PC-9 (cell line): ENCODE results near the gene SUMF2. TPM values are rescaled to one million over a fixed set of nuclear protein-coding genes. Genes with fewer than 3 reads are reported as not detected.
"Not testable (repeated sequence)": the region's sequence is repeated elsewhere in the genome, so short reads cannot be mapped to it uniquely, and the experiment has no call there.

Experiments
- BruUV-seq: library from RNA; stranded (reverse); fragments of 400-500 nt; replicated peaks from 2 replicates; lab custom pipeline; 2021; lab: Mats Ljungman, UMichigan
- CTCF ChIA-PET: fragments of 300-600 bp; sonication (Branson Sonifier 250); formaldehyde crosslinking; loops from one replicate; lab custom pipeline; 2022; ENCODE audit warnings: antibody characterized with exemption; lab: Charles Lee
- POLR2A ChIA-PET: fragments of 300-600 bp; sonication (Branson Sonifier 250); formaldehyde crosslinking; loops from one replicate; lab custom pipeline; 2022; ENCODE audit warnings: antibody characterized with exemption; ENCODE audit not compliant: unreplicated experiment; lab: Charles Lee
- DNase-seq, 2 experiments: peaks; one replicate each; pipeline versions ENCODE4 v3.0.0 to v3.0.0-alpha.2; 2015 to 2022; ENCODE audit warnings: mixed read lengths in 1 of 2
- H2AFZ ChIP-seq: fragments of 200-600 bp; sonication (generic); 2 replicates; pipeline ENCODE4 v1.8.1; 2017; ENCODE audit warnings: antibody characterized with exemption
- H3F3A ChIP-seq: fragments of 200-600 bp; sonication (generic); 2 replicates; pipeline ENCODE4 v1.8.1; 2017; ENCODE audit warnings: antibody characterized with exemption, mild to moderate bottlenecking, low read depth; ENCODE audit not compliant: insufficient read depth
- H3K27ac ChIP-seq: fragments of 200-600 bp; sonication (generic); 2 replicates; pipeline ENCODE4 v1.6.1; 2016; ENCODE audit warnings: mixed run types
- H3K27me3 ChIP-seq: fragments of 200-600 bp; sonication (generic); 2 replicates; pipeline ENCODE4 v1.6.1; 2016; ENCODE audit warnings: low read depth, mixed run types; ENCODE audit not compliant: insufficient read depth
- H3K36me3 ChIP-seq: fragments of 200-600 bp; sonication (generic); 2 replicates; pipeline ENCODE4 v1.6.1; 2016; ENCODE audit warnings: low read depth, mixed run types
- H3K4me1 ChIP-seq: fragments of 200-600 bp; sonication (generic); replicated peaks from 2 replicates; pipeline ENCODE4 v1.6.1; 2016; ENCODE audit warnings: mixed run types; ENCODE audit not compliant: insufficient read depth
- H3K4me2 ChIP-seq: fragments of 200-600 bp; sonication (generic); 2 replicates; pipeline ENCODE4 v1.6.1; 2017; ENCODE audit warnings: mixed run types
- H3K4me3 ChIP-seq: fragments of 200-600 bp; sonication (generic); 2 replicates; pipeline ENCODE4 v1.6.1; 2016; ENCODE audit warnings: mixed run types
- H3K79me2 ChIP-seq: fragments of 200-600 bp; sonication (generic); 2 replicates; pipeline ENCODE4 v1.6.1; 2017; ENCODE audit warnings: low read depth, mixed run types
- H3K9me2 ChIP-seq: fragments of 200-600 bp; sonication (generic); 2 replicates; pipeline ENCODE4 v1.8.1; 2017; ENCODE audit warnings: mild to moderate bottlenecking; ENCODE audit not compliant: insufficient read depth
- H3K9me3 ChIP-seq: fragments of 200-600 bp; sonication (generic); 2 replicates; pipeline ENCODE4 v1.8.1; 2016; ENCODE audit warnings: low read depth; ENCODE audit not compliant: insufficient read depth
- H4K20me1 ChIP-seq: fragments of 200-600 bp; sonication (generic); 2 replicates; pipeline ENCODE4 v1.8.1; 2017; ENCODE audit not compliant: insufficient read depth
- EZH2 ChIP-seq: fragments of 200-600 bp; sonication (generic); IDR thresholded peaks from 2 replicates; pipeline ENCODE4 v1.8.0; 2017; ENCODE audit warnings: antibody characterized with exemption, low read depth
- intact Hi-C: fragments of 100-400 bp; cut with micrococcal nuclease; formaldehyde crosslinking; loops from one replicate; pipeline ENCODE4 v1.10.0; 2022; ENCODE audit not compliant: unreplicated experiment
- total RNA-seq: library from RNA; stranded (reverse); gene quantifications from 2 replicates; pipeline ENCODE4 v1.2.3, GENCODE V29; 2021
- TF ChIP-seq, protein P1 (sequence below): fragments of 200-600 bp; sonication (generic); conservative IDR thresholded peaks from 2 replicates; pipeline ENCODE4 v1.6.1; 2017; ENCODE audit warnings: mixed run types, antibody characterized with exemption, mild to moderate bottlenecking, moderate library complexity

The SUMF2 gene
- total RNA-seq, 1 experiment from 2014 or later: 256 TPM

DNA sequence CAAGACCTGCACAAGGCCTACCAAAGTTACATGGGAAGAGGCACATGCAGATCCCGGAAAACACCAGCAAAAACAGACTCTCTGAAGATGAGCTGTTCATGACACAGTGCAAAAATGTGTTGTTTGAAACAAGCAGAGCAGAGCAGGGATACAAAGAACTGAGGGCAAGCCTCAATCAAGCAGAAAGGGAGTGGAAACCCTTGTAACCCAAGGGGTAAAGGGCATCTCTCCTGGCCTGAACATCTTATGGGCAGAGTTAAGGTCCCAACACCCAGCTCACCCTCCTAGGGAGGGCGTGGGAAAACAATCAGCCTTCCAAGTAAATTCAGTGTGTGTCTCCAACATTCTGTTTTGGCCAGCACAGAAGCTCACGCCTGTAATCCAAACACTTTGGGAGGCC is 23.4 kb upstream of the SUMF2 start:
- H2AFZ ChIP-seq: no peak overlapping the region
- no peak overlapping the region for H3K27ac ChIP-seq
- no TSS peak for BruUV-seq
- H4K20me1 ChIP-seq: peaks cover 8% of the 10 kb centered on the region; the same call in 1 of the 2 replicates
- no peaks in the 10 kb centered on the region for H3K4me1 ChIP-seq
- peaks cover 36% of the 10 kb centered on the region for H3K79me2 ChIP-seq
- H3K9me2 ChIP-seq: no peaks in the 10 kb centered on the region
- ChIA-PET POLR2A (interaction anchor here (0.9 kb wide), 1 partner anchor 10 kb away, joined by 42 read pairs; the partner anchor contains the start of gene PSPH), CTCF (interaction anchor here (0.6 to 0.7 kb wide), 2 partner anchors 8 to 143 kb away, joined by 5 to 9 read pairs; no protein-coding TSS in a partner anchor)
- H3F3A ChIP-seq: peaks cover 11% of the 10 kb centered on the region; the same call in 1 of the 2 replicates
- no peak overlapping the region for H3K4me3 ChIP-seq
- no peaks in the 10 kb centered on the region for H3K27me3 ChIP-seq
- H3K36me3 ChIP-seq: peaks cover 23% of the 10 kb centered on the region
- DNase-seq: no peak
- intact Hi-C loops: no loop called here
- H3K4me2 ChIP-seq: no peak overlapping the region
- TF ChIP-seq, protein P1, sequence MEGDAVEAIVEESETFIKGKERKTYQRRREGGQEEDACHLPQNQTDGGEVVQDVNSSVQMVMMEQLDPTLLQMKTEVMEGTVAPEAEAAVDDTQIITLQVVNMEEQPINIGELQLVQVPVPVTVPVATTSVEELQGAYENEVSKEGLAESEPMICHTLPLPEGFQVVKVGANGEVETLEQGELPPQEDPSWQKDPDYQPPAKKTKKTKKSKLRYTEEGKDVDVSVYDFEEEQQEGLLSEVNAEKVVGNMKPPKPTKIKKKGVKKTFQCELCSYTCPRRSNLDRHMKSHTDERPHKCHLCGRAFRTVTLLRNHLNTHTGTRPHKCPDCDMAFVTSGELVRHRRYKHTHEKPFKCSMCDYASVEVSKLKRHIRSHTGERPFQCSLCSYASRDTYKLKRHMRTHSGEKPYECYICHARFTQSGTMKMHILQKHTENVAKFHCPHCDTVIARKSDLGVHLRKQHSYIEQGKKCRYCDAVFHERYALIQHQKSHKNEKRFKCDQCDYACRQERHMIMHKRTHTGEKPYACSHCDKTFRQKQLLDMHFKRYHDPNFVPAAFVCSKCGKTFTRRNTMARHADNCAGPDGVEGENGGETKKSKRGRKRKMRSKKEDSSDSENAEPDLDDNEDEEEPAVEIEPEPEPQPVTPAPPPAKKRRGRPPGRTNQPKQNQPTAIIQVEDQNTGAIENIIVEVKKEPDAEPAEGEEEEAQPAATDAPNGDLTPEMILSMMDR: no peak
- no peak for TF ChIP-seq EZH2
- H3K9me3 ChIP-seq: no peaks in the 10 kb centered on the region

DNA sequence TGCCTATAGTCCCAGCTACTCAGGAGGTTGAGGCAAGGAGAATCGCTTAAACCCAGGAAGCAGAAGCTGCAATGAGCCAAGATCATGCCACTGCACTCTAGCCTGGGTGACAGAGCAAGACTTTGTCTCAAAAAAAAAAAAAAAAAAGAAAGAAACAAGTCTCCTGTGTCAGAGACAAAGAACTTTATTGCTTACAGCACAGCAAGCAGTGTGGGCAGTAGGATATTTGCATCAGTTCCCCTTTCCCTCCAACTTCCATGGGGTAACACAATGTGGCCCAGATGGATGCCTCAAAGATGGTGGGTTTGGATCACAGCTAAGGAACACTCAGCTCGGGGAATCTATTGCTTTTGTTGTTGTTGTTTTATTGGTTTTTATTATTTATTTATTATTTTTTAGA is 18.3 kb upstream of the SUMF2 start:
- DNase-seq, H3K9me2 ChIP-seq, H3K4me3 ChIP-seq, H3K27me3 ChIP-seq, BruUV-seq, CTCF ChIA-PET, H2AFZ ChIP-seq, H3K4me2 ChIP-seq, intact Hi-C loops, H3K9me3 ChIP-seq, H3K27ac ChIP-seq: not testable (repeated sequence)
- H3K79me2 ChIP-seq: peaks cover 77% of the 10 kb centered on the region
- POLR2A ChIA-PET: interaction anchor here (0.7 kb wide), 1 partner anchor 235 kb away, joined by 3 read pairs; no protein-coding TSS in a partner anchor
- peaks cover 16% of the 10 kb centered on the region; the same call in 1 of the 2 replicates for H3F3A ChIP-seq
- H3K4me1 ChIP-seq: peaks cover 13% of the 10 kb centered on the region
- peaks cover 17% of the 10 kb centered on the region for H3K36me3 ChIP-seq
- peaks cover 20% of the 10 kb centered on the region; the same call in 1 of the 2 replicates for H4K20me1 ChIP-seq

GRCh38 chr7:56046721-56047445 is 17.2 kb upstream of the SUMF2 start:
- CTCF ChIA-PET: interaction anchor here (0.7 kb wide), 1 partner anchor 14 kb away, joined by 7 read pairs; no protein-coding TSS in a partner anchor
- TF ChIP-seq EZH2: no peak
- TF ChIP-seq, protein P1: no peak
- H3K79me2 ChIP-seq: peaks cover 85% of the 10 kb centered on the region
- no peak overlapping the region for H2AFZ ChIP-seq
- H3K27ac ChIP-seq: no peak overlapping the region
- H3K4me3 ChIP-seq: no peak overlapping the region
- H3K4me2 ChIP-seq: no peak overlapping the region
- BruUV-seq: no TSS peak
- H3K9me3 ChIP-seq: no peaks in the 10 kb centered on the region
- H3K27me3 ChIP-seq: no peaks in the 10 kb centered on the region
- H3K4me1 ChIP-seq: peaks cover 13% of the 10 kb centered on the region
- POLR2A ChIA-PET: no interaction called here
- H3K36me3 ChIP-seq: peaks cover 16% of the 10 kb centered on the region
- intact Hi-C loops: no loop called here
- H3F3A ChIP-seq: peaks cover 19% of the 10 kb centered on the region; the same call in 1 of the 2 replicates
- peaks cover 20% of the 10 kb centered on the region; the same call in 1 of the 2 replicates for H4K20me1 ChIP-seq
- no peak for DNase-seq
- no peaks in the 10 kb centered on the region for H3K9me2 ChIP-seq

DNA sequence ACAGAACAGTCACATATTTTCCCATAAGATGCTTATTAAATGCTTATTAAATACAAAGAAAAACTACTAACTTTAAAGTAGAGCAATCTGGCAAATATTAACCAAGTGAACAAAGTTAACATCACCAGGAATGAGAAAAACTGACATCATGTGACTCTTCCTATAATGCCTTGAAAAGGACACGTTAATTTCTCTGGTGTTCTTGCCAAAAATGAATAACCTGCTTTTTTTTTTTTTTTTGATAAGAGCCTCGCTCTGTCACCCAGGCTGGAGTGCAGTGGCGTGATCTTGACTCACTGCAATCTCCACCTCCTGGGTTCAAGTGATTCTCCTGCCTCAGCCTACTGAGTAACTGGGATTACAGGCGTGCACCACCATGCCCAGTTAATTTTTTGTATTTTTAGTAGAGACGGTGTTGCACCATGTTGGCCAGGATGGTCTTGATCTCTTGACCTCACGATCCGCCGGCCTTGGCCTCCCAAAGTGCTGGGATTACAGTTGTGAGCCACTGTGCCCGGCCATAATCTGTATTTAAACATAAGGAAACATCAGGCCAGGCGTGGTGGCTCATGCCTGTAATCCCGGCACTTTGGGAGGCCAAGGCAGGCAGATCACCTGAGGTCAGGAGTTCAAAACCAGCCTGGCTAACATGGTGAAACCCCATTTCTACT is 16.5 kb upstream of the SUMF2 start:
- H2AFZ ChIP-seq, H3K4me3 ChIP-seq, H3K27ac ChIP-seq, BruUV-seq, H3K9me2 ChIP-seq, intact Hi-C loops, H3K4me2 ChIP-seq, CTCF ChIA-PET, DNase-seq, POLR2A ChIA-PET, H3K27me3 ChIP-seq, H3K9me3 ChIP-seq: not testable (repeated sequence)
- Histone ChIP-seq H3F3A (peaks cover 24% of the 10 kb centered on the region; the same call in 1 of the 2 replicates), H4K20me1 (peaks cover 16% of the 10 kb centered on the region; the same call in 1 of the 2 replicates), H3K36me3 (peaks cover 14% of the 10 kb centered on the region), H3K4me1 (peaks cover 14% of the 10 kb centered on the region), H3K79me2 (peaks cover 87% of the 10 kb centered on the region)
